Breast epithelium (tissue), 3 donors: Measurements from ENCODE around the gene PHF24.

Experiments used
- CTCF ChIP-seq, 3 donors: fragments of 450-650 bp; IDR thresholded peaks; one replicate each; pipeline ENCODE4 v1.5.1; 2016 to 2017; ENCODE audit warnings: antibody characterized with exemption in 3 of 3, mild to moderate bottlenecking in 3 of 3, moderate library complexity in 3 of 3
- POLR2A ChIP-seq: fragments of 450-650 bp; IDR thresholded peaks from one replicate; pipeline ENCODE4 v1.6.1; 2016; ENCODE audit warnings: antibody characterized with exemption, mild to moderate bottlenecking, moderate library complexity
- POLR2AphosphoS5 ChIP-seq, 3 donors: sonication (generic); formaldehyde crosslinking; IDR thresholded peaks; one replicate each; pipeline ENCODE4 v1.6.1; 2017; ENCODE audit warnings: antibody characterized with exemption in 3 of 3

- TF ChIP-seq CTCF (IDR thresholded peaks at IDR 0.05) (no peak), POLR2A (no peak), POLR2AphosphoS5 (IDR thresholded peaks at IDR 0.05) (no peak)
These were observed 38.3 kb downstream of the PHF24 start for GRCh38 chr9:34996181-34996904.
